ENCODE results near the gene WHRN. TPM values are rescaled to one million over a fixed set of nuclear protein-coding genes. Genes with fewer than 3 reads are reported as not detected.

The WHRN gene
- total and polyA plus RNA-seq, 2 of the 8 experiments (the other 6 are each of a cell fraction or from before 2014, with no cell fraction given) = 4.4 to 7.7 TPM

DNA sequence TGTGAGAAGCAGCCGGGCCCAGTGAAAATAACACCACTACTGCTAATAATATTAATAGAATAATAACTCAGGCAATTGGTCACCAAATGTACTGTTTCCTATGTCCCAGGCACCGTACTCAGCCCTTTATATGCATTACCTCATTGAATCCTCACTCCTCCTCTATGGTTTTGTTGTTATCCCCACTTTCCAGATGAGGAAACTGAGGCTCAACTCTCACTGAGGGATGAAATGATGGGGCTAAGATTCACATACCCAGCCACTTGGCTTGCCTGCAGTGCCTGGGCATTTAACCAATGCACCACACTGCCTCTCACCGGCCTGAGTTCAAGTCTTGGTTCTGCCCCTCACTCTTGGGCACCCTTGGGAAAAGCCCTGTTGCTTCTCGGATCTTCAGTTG, 34.1 kb downstream of the WHRN start:
- no peak overlapping the region for H2AK5ac ChIP-seq (ENCODE audit: low read depth, low read length)
- no peaks in the 10 kb centered on the region; the same call in 1 of the 2 replicates for H3K79me1 ChIP-seq (ENCODE audit: low read depth, low read length)
- H2BK12ac ChIP-seq (ENCODE audit: low read depth, low read length) = no peak overlapping the region
- ChIA-PET CTCF (ENCODE audit: partially characterized antibody) (interaction anchor here (8.2 kb wide), 1 partner anchor 16 kb away, joined by 55 read pairs; no protein-coding TSS in a partner anchor), POLR2A (ENCODE audit: partially characterized antibody) (no interaction called here)
- H3K9me3 ChIP-seq (ENCODE audit: insufficient read depth in 2 of 2, low read depth in 1 of 2, low read length in 1 of 2) = no peaks in the 10 kb centered on the region; a peak in 1 of 4 replicates
- H3K27ac ChIP-seq (ENCODE audit: low read depth, low read length) = no peak overlapping the region
- no peak overlapping the region for H3K23ac ChIP-seq (ENCODE audit: insufficient read length)
- H4K20me1 ChIP-seq (replicated peaks in 1 of 2; ENCODE audit: control insufficient read depth in 1 of 2, insufficient read depth in 2 of 2, low read length in 2 of 2) = no peaks in the 10 kb centered on the region
- no peak overlapping the region for H3K18ac ChIP-seq (ENCODE audit: extremely low read depth, low read length)
- no peak overlapping the region for H3K9ac ChIP-seq (replicated peaks in 1 of 4; ENCODE audit: extremely low read depth in 1 of 4, low read depth in 3 of 4, low read length in 3 of 4)
- FAIRE-seq = no peak
- no peak overlapping the region for H4K8ac ChIP-seq (ENCODE audit: extremely low read depth, insufficient read depth, low read length)
- no peak for DNase-seq (ENCODE audit: low read depth in 1 of 2, low spot score in 2 of 2)
- H2BK120ac ChIP-seq (replicated peaks; ENCODE audit: low read depth, low read length) = no peak overlapping the region
- no peak overlapping the region for H2BK15ac ChIP-seq (ENCODE audit: low read length)
- H3K23me2 ChIP-seq (ENCODE audit: low read depth, low read length) = no peaks in the 10 kb centered on the region
- no peak overlapping the region for H3K4me2 ChIP-seq (ENCODE audit: insufficient read depth in 1 of 2, low read depth in 2 of 2, low read length in 2 of 2)
- H4K91ac ChIP-seq (replicated peaks; ENCODE audit: insufficient read length, low read length) = no peak overlapping the region
- H4K5ac ChIP-seq (ENCODE audit: insufficient read length, low read depth, low read length) = no peak overlapping the region
- no peaks in the 10 kb centered on the region for H3K36me3 ChIP-seq (ENCODE audit: control insufficient read depth in 2 of 4, insufficient read depth in 4 of 4, low read length in 3 of 4)
- no peaks in the 10 kb centered on the region for H3K79me2 ChIP-seq (ENCODE audit: control insufficient read depth in 1 of 2, insufficient read depth in 2 of 2, low read length in 2 of 2)
- no peak overlapping the region for H3K4ac ChIP-seq (replicated peaks; ENCODE audit: insufficient read length, low read depth, low read length)
- WGBS, 2 experiments (ENCODE audit: extremely low coverage in 1 of 2, insufficient coverage in 1 of 2, insufficient read length in 1 of 2, insufficient replicate concordance in 2 of 2, low coverage in 1 of 2, low lambda C conversion rate in 2 of 2, missing lambda C conversion rate in 1 of 2) = 92% methylated on average over 4 of the region's 4 CpGs; no CpG with 5 or more reads in 1 of the 2 experiments
- no peak overlapping the region for H3K56ac ChIP-seq (replicated peaks; ENCODE audit: insufficient read length, low read depth, low read length)
- no peak overlapping the region for H3K14ac ChIP-seq (ENCODE audit: insufficient read length)
- no peak overlapping the region for H3K4me3 ChIP-seq (ENCODE audit: extremely low read depth in 1 of 4, insufficient read depth in 2 of 4, low read depth in 3 of 4, low read length in 4 of 4)
- no peaks in the 10 kb centered on the region for H3K27me3 ChIP-seq (replicated peaks in 1 of 4; ENCODE audit: control insufficient read depth in 3 of 4, extremely low read depth in 1 of 4, insufficient read depth in 3 of 4, low read length in 3 of 4)
- H2AFZ ChIP-seq (ENCODE audit: low read length) = no peak overlapping the region
- no peak overlapping the region for H2BK20ac ChIP-seq (ENCODE audit: low read length)
- no peak overlapping the region for H2BK5ac ChIP-seq (ENCODE audit: low read depth, low read length)
- H3K4me1 ChIP-seq (replicated peaks in 1 of 4; ENCODE audit: control insufficient read depth in 3 of 4, insufficient read depth in 4 of 4, low read length in 3 of 4) = peaks cover 0 to 3% (median 1%) of the 10 kb centered on the region in 4 experiments; a peak in 2 of 7 replicates
- TF ChIP-seq, protein P1, sequence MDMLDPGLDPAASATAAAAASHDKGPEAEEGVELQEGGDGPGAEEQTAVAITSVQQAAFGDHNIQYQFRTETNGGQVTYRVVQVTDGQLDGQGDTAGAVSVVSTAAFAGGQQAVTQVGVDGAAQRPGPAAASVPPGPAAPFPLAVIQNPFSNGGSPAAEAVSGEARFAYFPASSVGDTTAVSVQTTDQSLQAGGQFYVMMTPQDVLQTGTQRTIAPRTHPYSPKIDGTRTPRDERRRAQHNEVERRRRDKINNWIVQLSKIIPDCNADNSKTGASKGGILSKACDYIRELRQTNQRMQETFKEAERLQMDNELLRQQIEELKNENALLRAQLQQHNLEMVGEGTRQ (IDR thresholded peaks at IDR 0.05; ENCODE audit: low read length) = no peak
- TF ChIP-seq TEAD4 (IDR thresholded peaks at IDR 0.05; ENCODE audit: low read depth, low read length) (no peak), SIX5 (IDR thresholded peaks at IDR 0.05; ENCODE audit: low read depth, low read length) (no peak), JUND (IDR thresholded peaks at IDR 0.05; ENCODE audit: low read length) (no peak), BACH1 (IDR thresholded peaks at IDR 0.05; ENCODE audit: low read length) (no peak), FOSL1 (IDR thresholded peaks at IDR 0.05; ENCODE audit: insufficient read depth, low read depth, low read length) (no peak), CBX5 (IDR thresholded peaks at IDR 0.05; ENCODE audit: low read depth, low read length) (no peak), TAF1 (IDR thresholded peaks at IDR 0.05; ENCODE audit: low read depth, low read length) (no peak), BRCA1 (IDR thresholded peaks at IDR 0.05; ENCODE audit: low read depth, low read length) (no peak), RBBP5 (IDR thresholded peaks at IDR 0.05; ENCODE audit: borderline replicate concordance, low read depth, low read length) (no peak), CHD1 (IDR thresholded peaks at IDR 0.05; ENCODE audit: low read depth, low read length) (no peak), EGR1 (IDR thresholded peaks at IDR 0.05; ENCODE audit: borderline replicate concordance, low read depth, low read length) (no peak), RNF2 (IDR thresholded peaks at IDR 0.05; ENCODE audit: borderline replicate concordance, low read depth, low read length, missing control alignments, poor library complexity, severe bottlenecking) (no peak), CBX8 (IDR thresholded peaks at IDR 0.05; ENCODE audit: borderline replicate concordance, low read depth, low read length) (no peak)

Measured in H1 (cell line).